ENCODE measurements around the gene ZNF181. TPM values are rescaled to one million over a fixed set of nuclear protein-coding genes. Genes with fewer than 3 reads are reported as not detected.
"Not testable (repeated sequence)": the region's sequence is repeated elsewhere in the genome, so short reads cannot be mapped to it uniquely, and the experiment has no call there.

ZNF181 gene
- total RNA-seq (2014; rRNA removed; shearing (Covaris generic)), result 18.6 and 18.8 TPM in 2 replicates

- H3K27ac ChIP-seq, result peak within 1 kb of the TSS; percentile 98
- DNase-seq, result peak; percentile 90 to 95
- H3K9me3 ChIP-seq (replicated peaks), result peaks cover 4% of the 10 kb centered on the region; the same call in 1 of the 2 replicates
- 0 out of 2 replicates have a peak, but pooled peaks cover 5% of the 10 kb centered on the region for H3K36me3 ChIP-seq
- no peaks in the 10 kb centered on the region for H3K27me3 ChIP-seq
- peak within 1 kb of the TSS; percentile 99 for H3K4me3 ChIP-seq
- H3K4me1 ChIP-seq, result no peaks in the 10 kb centered on the region
Measured at GRCh38 chr19:34733746-34734536, at the start of gene ZNF181. TSS of gene ZNF181 (plus strand) at chr19:34734243. CDS start at chr19:34735038, 795 bp downstream.

- H3K27ac ChIP-seq, DNase-seq, H3K4me3 ChIP-seq, H3K4me1 ChIP-seq, H3K27me3 ChIP-seq: not testable (repeated sequence)
- peaks cover 27% of the 10 kb centered on the region for H3K9me3 ChIP-seq (replicated peaks)
- peaks cover 45% of the 10 kb centered on the region for H3K36me3 ChIP-seq
Measured at GRCh38 chr19:34685266-34685665, 48.8 kb upstream of the ZNF181 start.

GRCh38 chr19:34686455-34686854 is 47.6 kb upstream of the ZNF181 start:
- no peak overlapping the region for H3K27ac ChIP-seq
- no peaks in the 10 kb centered on the region for H3K27me3 ChIP-seq
- no peaks in the 10 kb centered on the region for H3K4me1 ChIP-seq
- no peak for DNase-seq
- H3K4me3 ChIP-seq, result no peak overlapping the region
- peaks cover 33% of the 10 kb centered on the region for H3K36me3 ChIP-seq
- peaks cover 27% of the 10 kb centered on the region for H3K9me3 ChIP-seq (replicated peaks)

GRCh38 chr19:34687348-34687747 is 46.7 kb upstream of the ZNF181 start:
- Histone ChIP-seq H3K27me3 (no peaks in the 10 kb centered on the region), H3K9me3 (replicated peaks) (peaks cover 27% of the 10 kb centered on the region), H3K4me3 (no peak overlapping the region), H3K4me1 (no peaks in the 10 kb centered on the region), H3K27ac (no peak overlapping the region), H3K36me3 (peaks cover 24% of the 10 kb centered on the region)
- DNase-seq, result no peak

GRCh38 chr19:34688592-34688991 is 45.5 kb upstream of the ZNF181 start:
- Histone ChIP-seq H3K27me3 (no peaks in the 10 kb centered on the region), H3K4me1 (no peaks in the 10 kb centered on the region), H3K9me3 (replicated peaks) (peaks cover 21% of the 10 kb centered on the region), H3K36me3 (peaks cover 12% of the 10 kb centered on the region), H3K27ac (no peak overlapping the region), H3K4me3 (no peak overlapping the region)
- DNase-seq, result no peak

GRCh38 chr19:34690372-34690771 is 43.7 kb upstream of the ZNF181 start:
- H3K4me3 ChIP-seq, result no peak overlapping the region
- no peaks in the 10 kb centered on the region for H3K36me3 ChIP-seq
- no peak for DNase-seq
- peaks cover 10% of the 10 kb centered on the region for H3K9me3 ChIP-seq (replicated peaks)
- H3K4me1 ChIP-seq, result no peaks in the 10 kb centered on the region
- no peaks in the 10 kb centered on the region for H3K27me3 ChIP-seq
- H3K27ac ChIP-seq, result no peak overlapping the region

- no peaks in the 10 kb centered on the region for H3K9me3 ChIP-seq (replicated peaks)
- no peaks in the 10 kb centered on the region for H3K27me3 ChIP-seq
- H3K4me1 ChIP-seq, result no peaks in the 10 kb centered on the region
- H3K36me3 ChIP-seq, result no peaks in the 10 kb centered on the region
- H3K4me3 ChIP-seq, result no peak overlapping the region
- no peak for DNase-seq
- no peak overlapping the region for H3K27ac ChIP-seq
Measured at GRCh38 chr19:34692549-34692948, 41.5 kb upstream of the ZNF181 start.

- Histone ChIP-seq H3K4me1 (no peaks in the 10 kb centered on the region), H3K27me3 (no peaks in the 10 kb centered on the region), H3K4me3 (no peak overlapping the region), H3K36me3 (no peaks in the 10 kb centered on the region), H3K9me3 (replicated peaks) (peaks cover 3% of the 10 kb centered on the region; the same call in 1 of the 2 replicates), H3K27ac (no peak overlapping the region)
- DNase-seq, result no peak
Measured at GRCh38 chr19:34707661-34708060, 26.4 kb upstream of the ZNF181 start.

- Histone ChIP-seq H3K36me3 (no peaks in the 10 kb centered on the region), H3K4me1 (no peaks in the 10 kb centered on the region), H3K27me3 (no peaks in the 10 kb centered on the region), H3K27ac (no peak overlapping the region), H3K4me3 (no peak overlapping the region), H3K9me3 (replicated peaks) (peaks cover 4% of the 10 kb centered on the region)
- DNase-seq, result no peak
Measured at GRCh38 chr19:34711890-34712289, 22.2 kb upstream of the ZNF181 start.

- no peak overlapping the region for H3K4me3 ChIP-seq
- DNase-seq, result peak; percentile 56 to 89
Measured at GRCh38 chr19:34712395-34713261, 21.4 kb upstream of the ZNF181 start.

GRCh38 chr19:34713262-34713637 is 20.8 kb upstream of the ZNF181 start:
- Histone ChIP-seq H3K27ac (no peak overlapping the region), H3K27me3 (no peaks in the 10 kb centered on the region), H3K36me3 (no peaks in the 10 kb centered on the region), H3K4me1 (no peaks in the 10 kb centered on the region), H3K9me3 (replicated peaks) (peaks cover 3% of the 10 kb centered on the region; the same call in 1 of the 2 replicates), H3K4me3 (no peak overlapping the region)
- no peak for DNase-seq

More at GRCh38 chr19:34712395-34713261, 21.4 kb upstream of the ZNF181 start:
- Histone ChIP-seq H3K27me3 (no peaks in the 10 kb centered on the region), H3K36me3 (no peaks in the 10 kb centered on the region), H3K9me3 (replicated peaks) (peaks cover 3% of the 10 kb centered on the region; the same call in 1 of the 2 replicates), H3K27ac (no peak overlapping the region), H3K4me1 (no peaks in the 10 kb centered on the region)

- Histone ChIP-seq H3K4me1 (no peaks in the 10 kb centered on the region), H3K27ac (no peak overlapping the region), H3K36me3 (no peaks in the 10 kb centered on the region), H3K27me3 (no peaks in the 10 kb centered on the region), H3K9me3 (replicated peaks) (peaks cover 3% of the 10 kb centered on the region; the same call in 1 of the 2 replicates), H3K4me3 (no peak overlapping the region)
- DNase-seq, result no peak
Measured at GRCh38 chr19:34715357-34715756, 18.7 kb upstream of the ZNF181 start.

GRCh38 chr19:34722353-34722752 is 11.7 kb upstream of the ZNF181 start:
- H3K9me3 ChIP-seq (replicated peaks), result no peaks in the 10 kb centered on the region
- no peaks in the 10 kb centered on the region; the same call in 1 of the 2 replicates for H3K27me3 ChIP-seq
- no peaks in the 10 kb centered on the region for H3K4me1 ChIP-seq
- H3K27ac ChIP-seq, result no peak overlapping the region
- no peak for DNase-seq
- no peaks in the 10 kb centered on the region for H3K36me3 ChIP-seq
- no peak overlapping the region for H3K4me3 ChIP-seq

- no peak for DNase-seq
Measured at GRCh38 chr19:34725400-34725799, 8.6 kb upstream of the ZNF181 start.

More at GRCh38 chr19:34725400-34725799, 8.6 kb upstream of the ZNF181 start:
- Histone ChIP-seq H3K27ac (no peak overlapping the region), H3K27me3 (no peaks in the 10 kb centered on the region; the same call in 1 of the 2 replicates), H3K36me3 (no peaks in the 10 kb centered on the region), H3K4me3 (no peak overlapping the region), H3K4me1 (no peaks in the 10 kb centered on the region), H3K9me3 (replicated peaks) (no peaks in the 10 kb centered on the region)

Measured in SJCRH30 (cell line).